NCI-H146 treated with DMSO at 0.1 percent for 48 hours (cell line): ENCODE data around the gene PACSIN3.

Experiments
- DNase-seq: peaks from one replicate; lab custom pipeline; 2025; ENCODE audit not compliant: unreplicated experiment; lab: John Stamatoyannopoulos, UW

Gene PACSIN3

DNA sequence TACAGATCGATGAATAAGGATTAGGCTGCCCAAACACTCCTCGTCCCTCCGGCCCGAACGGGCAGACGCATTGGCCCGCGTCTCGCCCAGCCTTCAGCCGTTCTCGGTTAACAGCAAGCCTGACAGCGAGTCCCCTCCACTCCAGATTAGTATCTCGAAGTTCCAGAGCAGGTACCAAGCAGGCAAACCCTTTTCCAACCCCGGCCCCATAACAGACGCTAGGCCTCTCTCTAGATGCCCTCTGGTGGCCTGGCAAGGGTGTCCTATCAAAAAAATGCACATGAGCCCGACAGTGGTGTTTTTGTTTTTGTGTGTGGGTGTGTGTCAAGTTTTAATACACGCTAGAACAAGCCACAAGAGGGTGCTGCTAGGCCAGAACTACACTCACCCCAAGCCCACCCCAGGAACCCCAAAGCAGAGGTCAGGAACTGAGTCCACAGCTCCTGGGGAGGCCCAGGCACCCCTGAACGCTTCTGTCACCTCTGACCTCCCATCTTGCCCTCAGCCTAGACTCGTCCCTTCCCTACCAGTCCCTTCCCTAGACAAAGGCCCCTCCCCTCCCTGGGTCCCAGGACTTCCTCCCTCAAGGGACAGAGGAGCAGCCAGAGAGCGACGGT is 8.9 kb downstream of the PACSIN3 start:
- DNase-seq: no peak

DNA sequence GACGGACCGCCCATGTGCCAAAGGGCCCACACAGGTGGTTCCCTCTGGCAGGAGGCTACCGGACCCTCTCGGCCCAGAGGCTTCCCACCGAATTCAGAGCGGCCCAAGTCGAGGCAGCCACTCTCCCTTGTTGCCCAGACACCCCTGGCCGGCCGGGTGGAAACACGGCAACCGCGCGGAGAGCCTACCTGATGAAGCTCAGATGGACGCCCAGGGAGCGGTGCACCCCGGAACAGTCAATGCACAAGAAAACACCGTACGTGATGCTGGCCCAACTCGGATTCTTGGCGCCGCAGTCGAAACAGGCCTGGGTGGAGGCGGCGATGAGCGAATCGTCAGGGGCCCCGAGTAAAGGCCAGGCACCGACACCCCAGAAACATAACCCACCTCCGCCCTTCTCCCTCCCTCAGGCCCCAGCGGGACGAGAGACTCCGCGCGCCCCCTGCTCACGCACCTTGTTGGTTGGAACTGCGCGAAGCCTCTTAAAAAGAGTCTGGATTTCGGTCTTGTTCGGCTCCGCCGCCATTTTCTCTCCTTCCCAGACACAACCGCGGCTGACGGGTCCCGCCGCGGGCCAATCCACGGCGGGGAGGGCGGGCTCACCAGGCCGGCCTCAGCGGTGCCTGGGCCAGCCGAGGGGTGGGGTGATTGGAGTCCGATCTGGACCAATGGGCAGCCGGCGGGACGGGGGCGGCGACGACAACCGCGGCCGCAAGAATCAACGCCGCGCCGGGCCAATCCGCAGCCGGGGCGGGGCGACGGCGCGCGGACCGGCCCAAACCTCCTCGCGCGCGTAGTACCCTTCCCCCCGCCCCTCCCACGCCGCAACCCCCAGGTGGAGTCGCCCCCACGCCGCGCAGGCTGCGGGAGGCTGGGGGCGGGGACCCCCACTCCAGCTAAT is 9.7 kb downstream of the PACSIN3 start, which contains the start of gene ARFGAP2:
ARFGAP2 (minus strand) TSS at position 552 of the 901 bp plus-strand sequence; CDS start at position 526, 26 bp downstream.
- peak; percentile 88 for DNase-seq

GRCh38 chr11:47175746-47176327 is 10.4 kb downstream of the PACSIN3 start:
- no peak for DNase-seq

- no peak for DNase-seq
Measured at GRCh38 chr11:47172740-47173336, 13.4 kb downstream of the PACSIN3 start.

GRCh38 chr11:47171856-47172255 is 14.4 kb downstream of the PACSIN3 start:
- DNase-seq: no peak

DNA sequence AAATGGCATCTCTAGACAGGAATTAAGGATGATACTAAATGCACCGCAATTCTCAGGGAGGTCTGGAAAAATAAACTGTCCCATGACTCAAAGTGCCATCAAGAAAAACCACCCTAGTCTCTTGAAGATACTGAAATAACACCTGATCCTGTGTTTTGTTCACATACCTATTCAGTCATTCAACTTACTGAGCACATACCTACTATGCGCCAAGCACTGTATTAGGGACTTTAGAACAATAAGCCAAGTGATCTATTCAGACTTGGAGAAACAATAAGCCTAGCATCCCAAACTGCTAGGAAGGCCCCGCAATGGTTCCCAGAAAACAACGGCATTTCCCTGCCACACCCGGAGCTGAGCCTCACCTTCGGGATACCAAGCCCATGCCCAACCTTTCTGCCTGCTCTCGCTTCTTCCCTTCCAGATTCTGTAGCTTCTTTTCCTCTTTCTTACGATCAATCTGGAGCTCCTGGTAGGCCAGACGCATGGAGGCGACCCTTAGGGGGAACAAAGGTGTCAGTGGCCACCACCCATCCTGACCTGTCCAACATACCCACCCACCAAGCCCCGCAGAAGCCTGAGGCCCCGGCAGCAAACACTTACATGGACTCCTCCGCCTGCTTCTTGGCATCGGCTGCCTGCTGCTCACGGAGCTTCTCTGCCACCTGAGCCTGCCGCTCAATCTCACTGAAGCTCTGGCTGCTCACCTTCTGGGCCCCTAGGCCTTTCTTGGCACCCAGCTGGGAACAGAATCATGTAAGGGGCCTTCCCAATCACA is 15.0 kb downstream of the PACSIN3 start:
- no peak for DNase-seq

DNA sequence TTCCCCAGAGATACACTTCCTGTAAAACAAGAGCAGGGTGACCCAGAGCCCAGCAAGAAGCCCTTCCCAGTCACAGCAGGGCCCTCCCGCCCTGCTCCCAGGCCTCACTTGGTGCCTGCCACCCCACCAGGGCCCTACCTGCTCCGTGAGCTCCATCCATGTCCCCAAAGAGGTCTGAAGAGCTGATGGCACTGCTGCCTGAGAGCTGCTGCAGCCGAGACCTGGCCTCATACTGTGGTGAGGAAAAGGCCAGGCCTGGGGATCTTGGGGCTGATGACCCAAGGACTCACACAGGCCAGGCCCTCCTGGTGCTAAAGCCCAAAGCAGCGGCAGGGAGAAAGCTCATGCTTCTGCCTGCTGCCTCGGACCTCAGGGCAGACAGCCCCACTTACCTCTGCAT is 19.9 kb downstream of the PACSIN3 start:
- DNase-seq: no peak

- no peak for DNase-seq
Measured at GRCh38 chr11:47165253-47165840, 20.9 kb downstream of the PACSIN3 start.

- DNase-seq: no peak
Measured at GRCh38 chr11:47164321-47164720, 21.9 kb downstream of the PACSIN3 start.

DNA sequence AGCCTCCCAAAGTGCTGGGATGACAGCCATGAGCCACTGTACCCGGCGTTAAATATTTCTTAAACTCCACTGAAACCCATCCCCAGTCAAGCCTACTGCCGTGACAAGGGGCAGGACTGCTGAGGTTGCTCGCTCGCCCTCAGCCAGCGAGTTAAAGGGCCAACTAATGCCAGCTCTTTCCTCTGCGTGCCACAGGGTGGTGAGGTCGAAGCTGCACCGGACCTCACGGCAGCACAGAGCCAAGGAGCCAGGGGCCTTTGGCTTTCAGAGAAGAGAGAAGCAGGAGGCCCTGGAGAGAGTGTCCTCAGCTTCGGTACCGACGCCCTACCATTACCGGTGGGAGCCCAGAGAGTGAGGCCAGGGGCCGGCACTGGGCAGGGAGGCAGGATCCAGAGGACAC is 22.3 kb downstream of the PACSIN3 start:
- no peak for DNase-seq

- DNase-seq: no peak
Measured at GRCh38 chr11:47163193-47163592, 23.0 kb downstream of the PACSIN3 start.

DNA sequence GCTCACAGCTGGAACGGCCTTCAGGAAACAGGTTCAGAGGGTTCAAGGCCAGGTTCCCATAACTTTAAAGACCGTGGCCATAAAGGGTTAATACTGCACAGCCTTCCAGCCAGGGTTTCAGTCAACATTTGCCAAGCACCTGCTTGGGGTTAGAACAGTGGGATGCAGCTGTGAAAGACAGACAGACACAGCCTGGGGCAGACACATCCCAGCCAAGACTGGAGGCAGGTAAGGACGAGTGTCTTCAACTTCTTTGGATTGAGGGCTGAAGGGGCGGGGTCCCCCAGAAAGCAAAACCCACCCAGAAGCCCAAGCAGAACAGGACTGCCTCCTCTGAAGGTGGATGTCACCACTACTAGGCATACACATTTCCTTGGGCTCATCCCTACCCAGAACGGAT is 23.8 kb downstream of the PACSIN3 start:
- no peak for DNase-seq

DNA sequence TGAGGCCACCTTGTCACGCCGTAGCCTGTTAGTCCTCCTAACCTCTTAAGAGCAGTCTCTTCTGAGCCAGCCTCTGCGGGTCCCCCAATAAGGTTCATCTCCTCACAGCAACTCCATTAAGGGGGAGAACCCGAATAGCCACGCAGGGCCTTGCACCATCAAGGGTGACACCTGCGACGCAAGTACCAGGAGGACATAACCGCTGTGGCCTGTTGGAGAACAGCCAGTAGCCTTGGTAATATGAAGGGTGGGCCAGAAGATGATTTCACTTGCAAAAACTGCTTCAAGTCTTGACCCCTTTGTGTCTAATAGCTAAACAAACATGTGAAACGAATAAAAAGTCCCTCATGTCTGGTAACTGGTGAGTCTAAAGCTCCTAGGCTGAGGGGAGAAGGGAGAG is 24.3 kb downstream of the PACSIN3 start:
- no peak for DNase-seq

GRCh38 chr11:47161134-47161854 is 24.9 kb downstream of the PACSIN3 start:
- DNase-seq: peak; percentile 26

DNA sequence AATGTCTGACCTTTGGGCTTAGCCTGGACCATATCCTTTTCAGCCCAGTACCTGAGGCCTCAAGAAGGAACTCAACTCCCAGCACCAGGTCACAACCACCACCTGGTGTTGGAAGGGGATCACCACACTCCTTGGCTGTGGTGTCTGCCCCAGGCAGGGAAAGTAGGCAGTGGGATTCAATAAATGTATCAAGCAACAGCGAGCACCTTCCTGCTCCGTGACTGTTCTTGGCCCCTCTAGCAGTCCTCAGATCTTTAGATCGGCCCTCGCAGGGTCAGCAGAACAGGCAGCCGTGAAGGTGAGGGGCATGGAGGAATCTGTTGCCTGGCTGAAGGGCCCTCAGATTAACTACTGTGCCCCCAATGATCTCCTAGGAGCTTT is 25.5 kb downstream of the PACSIN3 start:
- DNase-seq: no peak

- no peak for DNase-seq
Measured at GRCh38 chr11:47158242-47158641, 28.0 kb downstream of the PACSIN3 start.

GRCh38 chr11:47157805-47158204 is 28.4 kb downstream of the PACSIN3 start:
- no peak for DNase-seq

DNA sequence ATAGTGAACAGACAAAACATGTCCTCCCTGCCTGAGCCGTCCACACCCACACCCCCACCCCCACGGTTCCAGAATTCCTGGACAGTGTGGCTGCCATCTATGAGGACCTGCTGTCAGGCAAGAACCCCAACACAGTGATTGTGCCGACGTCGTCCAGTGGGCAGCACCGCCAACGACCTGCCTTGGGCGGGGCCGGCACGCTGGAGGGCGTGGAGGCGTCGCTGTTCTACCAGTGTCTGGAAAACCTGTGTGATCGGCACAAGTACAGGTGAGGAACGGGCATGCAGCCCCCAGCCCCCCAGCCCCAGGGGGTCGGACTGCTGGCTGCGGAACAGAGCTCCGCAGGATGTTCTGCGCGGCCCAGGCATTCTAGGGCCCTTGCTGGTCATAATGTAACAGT is 29.3 kb downstream of the PACSIN3 start:
- DNase-seq: no peak

DNA sequence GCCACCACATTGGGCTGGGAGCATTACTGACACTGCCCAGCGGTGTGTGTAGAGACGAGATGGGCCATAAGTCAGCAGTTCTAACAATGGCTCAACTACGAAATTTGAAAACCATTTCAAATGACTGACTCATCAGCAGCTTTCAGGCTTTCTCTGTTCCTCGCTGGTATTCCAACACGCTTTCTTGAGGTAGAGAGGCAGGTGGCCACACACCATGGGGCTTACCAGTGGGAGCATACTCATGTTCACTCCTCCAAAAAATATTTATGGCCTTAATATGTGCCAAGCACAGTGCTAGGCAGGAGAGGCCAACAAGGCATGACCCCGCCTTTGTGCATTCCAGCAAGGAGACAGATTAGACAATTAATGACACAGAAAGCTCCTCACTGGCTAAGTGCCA is 29.9 kb downstream of the PACSIN3 start:
- DNase-seq: no peak

DNA sequence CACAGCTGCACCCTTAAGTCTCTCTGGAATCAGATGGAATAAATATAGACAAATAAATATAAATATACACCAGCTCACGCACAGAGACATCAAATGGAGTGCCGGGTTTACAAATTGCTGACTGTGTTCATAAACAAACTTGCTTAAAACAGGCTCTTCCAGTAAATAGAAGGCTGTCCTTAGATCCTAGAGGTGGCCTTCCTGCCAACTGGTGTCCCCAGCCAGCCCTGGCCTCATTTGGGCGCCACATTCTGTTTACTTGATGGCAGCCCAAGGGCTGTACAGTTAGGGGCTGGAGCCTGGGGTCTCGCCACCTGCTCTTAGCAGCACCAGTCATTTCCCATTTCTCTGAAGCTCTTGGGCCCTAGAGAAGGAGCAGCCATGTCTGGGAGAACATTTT is 30.4 kb downstream of the PACSIN3 start:
- no peak for DNase-seq
